WTC11 (cell line): ENCODE measurements around the gene BMPR1B.

Experiments used
- ATF1 ChIP-seq: sonication (generic); formaldehyde crosslinking; IDR thresholded peaks from 2 replicates; pipeline ENCODE4 v1.8.1; 2023; ENCODE audit warnings: mild to moderate bottlenecking, moderate library complexity, missing genetic modification reagents
- CREB1 ChIP-seq: sonication (generic); formaldehyde crosslinking; IDR thresholded peaks from 2 replicates; pipeline ENCODE4 v1.8.0; 2023; ENCODE audit warnings: mild to moderate bottlenecking, missing genetic modification reagents
- CTCF ChIP-seq: fragments of 200-600 bp; IDR thresholded peaks from 2 replicates; pipeline ENCODE4 v1.8.0; 2022; ENCODE audit warnings: antibody characterized with exemption
- SP1 ChIP-seq: sonication (generic); formaldehyde crosslinking; conservative IDR thresholded peaks from 2 replicates; pipeline ENCODE4 v1.8.1; 2022; ENCODE audit warnings: missing genetic modification reagents
- TEAD4 ChIP-seq: sonication (generic); formaldehyde crosslinking; IDR thresholded peaks from 2 replicates; pipeline ENCODE4 v1.8.0; 2022; ENCODE audit warnings: mild to moderate bottlenecking, missing genetic modification reagents
- ZNF396 ChIP-seq: fragments of 250-450 bp; sonication (Bioruptor Pico); IDR thresholded peaks from 2 replicates; pipeline ENCODE4 v1.8.0; 2021; ENCODE audit warnings: mild to moderate bottlenecking, moderate library complexity, borderline replicate concordance
- TF ChIP-seq, protein P1 (sequence below): sonication (generic); formaldehyde crosslinking; IDR thresholded peaks from 2 replicates; pipeline ENCODE4 v1.8.1; 2023; ENCODE audit warnings: mild to moderate bottlenecking, moderate library complexity, missing genetic modification reagents

DNA sequence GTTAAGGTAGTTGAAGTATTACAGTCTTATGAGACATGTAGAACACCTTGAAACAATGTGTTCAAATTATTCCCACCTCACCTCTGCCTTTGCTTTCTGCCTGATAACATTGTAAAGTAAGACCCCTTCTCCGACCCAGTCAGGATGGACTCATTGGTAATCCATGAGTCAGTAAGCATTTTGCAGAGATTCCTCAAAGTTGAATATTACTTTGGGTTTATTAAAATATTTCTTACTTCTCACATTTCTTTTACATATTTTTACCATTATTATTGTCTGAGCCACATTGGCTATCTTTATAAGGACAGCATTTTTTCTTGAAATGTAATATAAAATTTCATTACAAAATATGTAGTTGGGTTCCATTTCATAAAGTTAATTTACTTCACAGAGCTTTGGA is 201.6 kb downstream of the BMPR1B start:
- TF ChIP-seq CREB1 (no peak), CTCF (no peak), SP1 (CRISPR knock-in tag) (no peak), TEAD4 (CRISPR knock-in tag) (no peak), ZNF396 (no peak), ATF1 (CRISPR knock-in tag) (no peak)
- TF ChIP-seq, protein P1, sequence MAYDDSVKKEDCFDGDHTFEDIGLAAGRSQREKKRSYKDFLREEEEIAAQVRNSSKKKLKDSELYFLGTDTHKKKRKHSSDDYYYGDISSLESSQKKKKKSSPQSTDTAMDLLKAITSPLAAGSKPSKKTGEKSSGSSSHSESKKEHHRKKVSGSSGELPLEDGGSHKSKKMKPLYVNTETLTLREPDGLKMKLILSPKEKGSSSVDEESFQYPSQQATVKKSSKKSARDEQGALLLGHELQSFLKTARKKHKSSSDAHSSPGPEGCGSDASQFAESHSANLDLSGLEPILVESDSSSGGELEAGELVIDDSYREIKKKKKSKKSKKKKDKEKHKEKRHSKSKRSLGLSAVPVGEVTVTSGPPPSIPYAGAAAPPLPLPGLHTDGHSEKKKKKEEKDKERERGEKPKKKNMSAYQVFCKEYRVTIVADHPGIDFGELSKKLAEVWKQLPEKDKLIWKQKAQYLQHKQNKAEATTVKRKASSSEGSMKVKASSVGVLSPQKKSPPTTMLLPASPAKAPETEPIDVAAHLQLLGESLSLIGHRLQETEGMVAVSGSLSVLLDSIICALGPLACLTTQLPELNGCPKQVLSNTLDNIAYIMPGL: no peak
